HepG2 (cell line): ENCODE data around the gene CPVL. TPM values are rescaled to one million over a fixed set of nuclear protein-coding genes. Genes with fewer than 3 reads are reported as not detected.

Source experiments
- AGO2 ChIP-seq: fragments of 200-400 bp; formaldehyde crosslinking; optimal IDR thresholded peaks from 2 replicates; pipeline ENCODE3; 2017; ENCODE audit warnings: mild to moderate bottlenecking, low read depth, low read length, moderate library complexity
- AKAP8 ChIP-seq: sonication (generic); formaldehyde crosslinking; IDR thresholded peaks from 2 replicates; pipeline ENCODE4 v1.5.1; 2020; ENCODE audit warnings: mild to moderate bottlenecking, missing genetic modification reagents
- BORCS8-MEF2B ChIP-seq: sonication (generic); formaldehyde crosslinking; IDR thresholded peaks from 2 replicates; pipeline ENCODE4 v1.8.0; 2022; ENCODE audit warnings: mild to moderate bottlenecking, missing genetic modification reagents
- DNMT1 ChIP-seq: sonication (generic); formaldehyde crosslinking; IDR thresholded peaks from 2 replicates; pipeline ENCODE4 v1.5.1; 2020; ENCODE audit warnings: mild to moderate bottlenecking, missing genetic modification reagents
- MIER3 ChIP-seq: IDR thresholded peaks from 2 replicates; pipeline ENCODE4 v1.6.1; 2016; ENCODE audit warnings: missing compliant biosample characterization, borderline replicate concordance
- NCOA1 ChIP-seq: sonication (generic); formaldehyde crosslinking; IDR thresholded peaks from 2 replicates; pipeline ENCODE4 v1.9.0; 2021; ENCODE audit warnings: missing genetic modification reagents
- NFATC3 ChIP-seq: sonication (generic); formaldehyde crosslinking; IDR thresholded peaks from 2 replicates; pipeline ENCODE4 v1.5.1; 2020; ENCODE audit warnings: mild to moderate bottlenecking, missing genetic modification reagents
- ZNF496 ChIP-seq: sonication (generic); formaldehyde crosslinking; IDR thresholded peaks from 2 replicates; pipeline ENCODE4 v1.8.1; 2023; ENCODE audit warnings: mild to moderate bottlenecking, moderate library complexity, missing genetic modification reagents; ENCODE audit not compliant: insufficient replicate concordance
- ZNF644 ChIP-seq: IDR thresholded peaks from 2 replicates; pipeline ENCODE4 v1.6.1; 2016; ENCODE audit warnings: low read depth
- ZNF672 ChIP-seq: sonication (generic); formaldehyde crosslinking; IDR thresholded peaks from 2 replicates; pipeline ENCODE4 v1.8.1; 2022; ENCODE audit warnings: missing genetic modification reagents
- ZNF678 ChIP-seq: sonication (generic); formaldehyde crosslinking; IDR thresholded peaks from 2 replicates; pipeline ENCODE4 v1.4.0; 2020; ENCODE audit warnings: mild to moderate bottlenecking, missing genetic modification reagents
- ZNF780A ChIP-seq: sonication (generic); formaldehyde crosslinking; IDR thresholded peaks from 2 replicates; pipeline ENCODE4 v1.8.0; 2022; ENCODE audit warnings: mild to moderate bottlenecking, missing genetic modification reagents, moderate library complexity
- polyA plus RNA-seq, 8 experiments: library from polyadenylated mRNA; depleted of rRNA in 3 of 8; stranded (reverse) in 7 of 8; unstranded in 1 of 8; fragments of >200 nt; fragmentation: Illumina TruSeq in 4 of 8; extraction: Trizol in 4 of 8; gene quantifications; 2 replicates each; pipeline versions ENCODE4 v1.2.1 to v1.2.3, GENCODE V29; 2011 to 2016; ENCODE audit warnings: low read depth in 4 of 8, missing spikeins in 1 of 8, mixed read lengths in 1 of 8; ENCODE audit not compliant: insufficient read depth in 1 of 8
- total RNA-seq, 5 experiments: library from RNA; depleted of rRNA; stranded (reverse); fragments of >200 nt; fragmentation: Illumina TruSeq; extraction: Trizol; gene quantifications; 2 replicates each; pipeline ENCODE4 v1.2.3, GENCODE V29; 2016; ENCODE audit warnings: low read depth in 1 of 5
- TF ChIP-seq, protein P1 (sequence below): IDR thresholded peaks from 2 replicates; pipeline ENCODE4 v1.6.1; 2012; ENCODE audit warnings: low read length, improper control_type of control experiment
- TF ChIP-seq, protein P2 (sequence below): sonication (generic); formaldehyde crosslinking; IDR thresholded peaks from 2 replicates; pipeline ENCODE4 v1.8.0; 2022; ENCODE audit warnings: mild to moderate bottlenecking, missing genetic modification reagents, moderate library complexity
- TF ChIP-seq, protein P3 (sequence below): sonication (generic); formaldehyde crosslinking; IDR thresholded peaks from 2 replicates; pipeline ENCODE4 v1.4.0; 2020; ENCODE audit warnings: mild to moderate bottlenecking, missing genetic modification reagents
- TF ChIP-seq, protein P4 (sequence below): sonication (generic); formaldehyde crosslinking; IDR thresholded peaks from 2 replicates; pipeline ENCODE4 v1.5.0; 2020; ENCODE audit warnings: mild to moderate bottlenecking, missing genetic modification reagents
- TF ChIP-seq, protein P5 (sequence below): sonication (generic); formaldehyde crosslinking; conservative IDR thresholded peaks from 2 replicates; pipeline ENCODE4 v1.8.0; 2022; ENCODE audit warnings: mild to moderate bottlenecking, moderate library complexity, missing genetic modification reagents
- TF ChIP-seq, protein P6 (sequence below): sonication (generic); formaldehyde crosslinking; IDR thresholded peaks from 2 replicates; pipeline ENCODE4 v1.5.0; 2020; ENCODE audit warnings: missing genetic modification reagents

The CPVL gene
- total and polyA plus RNA-seq, 2 of the 13 experiments (the other 11 are each of a cell fraction or from before 2014, with no cell fraction given), result 59.2 to 294 TPM

DNA sequence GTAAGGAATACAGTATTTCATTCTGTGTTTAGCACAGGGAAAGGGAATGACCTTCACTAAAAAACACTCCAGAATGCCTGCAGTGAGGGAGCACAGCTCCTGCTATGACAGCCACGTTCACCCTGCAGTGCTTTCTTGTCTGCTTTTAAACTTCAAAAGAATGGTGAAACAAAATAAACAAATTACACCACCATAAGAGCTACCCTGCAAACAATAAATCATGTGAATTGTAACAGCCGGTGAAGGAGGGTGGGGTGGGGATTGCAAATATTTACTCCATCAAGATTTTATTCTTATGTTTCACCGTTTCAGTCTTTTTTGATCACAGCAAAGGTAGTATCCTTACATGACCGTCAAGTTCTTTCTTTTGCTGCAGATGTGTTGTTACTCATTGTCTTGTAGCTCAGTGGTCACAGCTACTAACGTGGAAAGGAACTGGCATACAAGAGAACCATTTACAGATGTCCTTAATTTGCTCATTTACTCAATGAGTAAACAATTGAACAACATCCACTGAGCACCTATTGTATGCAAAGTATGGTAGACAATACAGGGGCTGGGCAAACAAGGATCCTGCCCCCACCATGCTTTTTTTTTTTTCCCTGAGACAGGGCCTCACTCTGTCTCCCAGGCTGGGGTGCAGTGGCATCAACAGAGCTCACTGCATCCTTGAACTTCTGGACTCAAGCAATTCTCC, 44.2 kb upstream of the CPVL start (continued):
- TF ChIP-seq, protein P1, sequence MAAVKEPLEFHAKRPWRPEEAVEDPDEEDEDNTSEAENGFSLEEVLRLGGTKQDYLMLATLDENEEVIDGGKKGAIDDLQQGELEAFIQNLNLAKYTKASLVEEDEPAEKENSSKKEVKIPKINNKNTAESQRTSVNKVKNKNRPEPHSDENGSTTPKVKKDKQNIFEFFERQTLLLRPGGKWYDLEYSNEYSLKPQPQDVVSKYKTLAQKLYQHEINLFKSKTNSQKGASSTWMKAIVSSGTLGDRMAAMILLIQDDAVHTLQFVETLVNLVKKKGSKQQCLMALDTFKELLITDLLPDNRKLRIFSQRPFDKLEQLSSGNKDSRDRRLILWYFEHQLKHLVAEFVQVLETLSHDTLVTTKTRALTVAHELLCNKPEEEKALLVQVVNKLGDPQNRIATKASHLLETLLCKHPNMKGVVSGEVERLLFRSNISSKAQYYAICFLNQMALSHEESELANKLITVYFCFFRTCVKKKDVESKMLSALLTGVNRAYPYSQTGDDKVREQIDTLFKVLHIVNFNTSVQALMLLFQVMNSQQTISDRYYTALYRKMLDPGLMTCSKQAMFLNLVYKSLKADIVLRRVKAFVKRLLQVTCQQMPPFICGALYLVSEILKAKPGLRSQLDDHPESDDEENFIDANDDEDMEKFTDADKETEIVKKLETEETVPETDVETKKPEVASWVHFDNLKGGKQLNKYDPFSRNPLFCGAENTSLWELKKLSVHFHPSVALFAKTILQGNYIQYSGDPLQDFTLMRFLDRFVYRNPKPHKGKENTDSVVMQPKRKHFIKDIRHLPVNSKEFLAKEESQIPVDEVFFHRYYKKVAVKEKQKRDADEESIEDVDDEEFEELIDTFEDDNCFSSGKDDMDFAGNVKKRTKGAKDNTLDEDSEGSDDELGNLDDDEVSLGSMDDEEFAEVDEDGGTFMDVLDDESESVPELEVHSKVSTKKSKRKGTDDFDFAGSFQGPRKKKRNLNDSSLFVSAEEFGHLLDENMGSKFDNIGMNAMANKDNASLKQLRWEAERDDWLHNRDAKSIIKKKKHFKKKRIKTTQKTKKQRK, result no peak
- TF ChIP-seq ZNF780A (no peak), AKAP8 (CRISPR knock-in tag) (no peak), NCOA1 (CRISPR knock-in tag) (peak; percentile 85; the same call in 1 of the 2 replicates), NFATC3 (CRISPR knock-in tag) (no peak), MIER3 (CRISPR knock-in tag) (peak; percentile 91), ZNF644 (CRISPR knock-in tag) (no peak), ZNF496 (CRISPR knock-in tag) (no peak), ZNF672 (CRISPR knock-in tag) (no peak), ZNF678 (no peak), AGO2 (no peak), DNMT1 (no peak), BORCS8-MEF2B (CRISPR knock-in tag) (no peak)
- TF ChIP-seq, protein P2, sequence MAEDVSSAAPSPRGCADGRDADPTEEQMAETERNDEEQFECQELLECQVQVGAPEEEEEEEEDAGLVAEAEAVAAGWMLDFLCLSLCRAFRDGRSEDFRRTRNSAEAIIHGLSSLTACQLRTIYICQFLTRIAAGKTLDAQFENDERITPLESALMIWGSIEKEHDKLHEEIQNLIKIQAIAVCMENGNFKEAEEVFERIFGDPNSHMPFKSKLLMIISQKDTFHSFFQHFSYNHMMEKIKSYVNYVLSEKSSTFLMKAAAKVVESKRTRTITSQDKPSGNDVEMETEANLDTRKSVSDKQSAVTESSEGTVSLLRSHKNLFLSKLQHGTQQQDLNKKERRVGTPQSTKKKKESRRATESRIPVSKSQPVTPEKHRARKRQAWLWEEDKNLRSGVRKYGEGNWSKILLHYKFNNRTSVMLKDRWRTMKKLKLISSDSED (CRISPR knock-in tag), result no peak
- TF ChIP-seq, protein P3, sequence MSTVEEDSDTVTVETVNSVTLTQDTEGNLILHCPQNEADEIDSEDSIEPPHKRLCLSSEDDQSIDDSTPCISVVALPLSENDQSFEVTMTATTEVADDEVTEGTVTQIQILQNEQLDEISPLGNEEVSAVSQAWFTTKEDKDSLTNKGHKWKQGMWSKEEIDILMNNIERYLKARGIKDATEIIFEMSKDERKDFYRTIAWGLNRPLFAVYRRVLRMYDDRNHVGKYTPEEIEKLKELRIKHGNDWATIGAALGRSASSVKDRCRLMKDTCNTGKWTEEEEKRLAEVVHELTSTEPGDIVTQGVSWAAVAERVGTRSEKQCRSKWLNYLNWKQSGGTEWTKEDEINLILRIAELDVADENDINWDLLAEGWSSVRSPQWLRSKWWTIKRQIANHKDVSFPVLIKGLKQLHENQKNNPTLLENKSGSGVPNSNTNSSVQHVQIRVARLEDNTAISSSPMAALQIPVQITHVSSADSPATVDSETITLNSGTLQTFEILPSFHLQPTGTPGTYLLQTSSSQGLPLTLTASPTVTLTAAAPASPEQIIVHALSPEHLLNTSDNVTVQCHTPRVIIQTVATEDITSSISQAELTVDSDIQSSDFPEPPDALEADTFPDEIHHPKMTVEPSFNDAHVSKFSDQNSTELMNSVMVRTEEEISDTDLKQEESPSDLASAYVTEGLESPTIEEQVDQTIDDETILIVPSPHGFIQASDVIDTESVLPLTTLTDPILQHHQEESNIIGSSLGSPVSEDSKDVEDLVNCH, result no peak
- TF ChIP-seq, protein P4, sequence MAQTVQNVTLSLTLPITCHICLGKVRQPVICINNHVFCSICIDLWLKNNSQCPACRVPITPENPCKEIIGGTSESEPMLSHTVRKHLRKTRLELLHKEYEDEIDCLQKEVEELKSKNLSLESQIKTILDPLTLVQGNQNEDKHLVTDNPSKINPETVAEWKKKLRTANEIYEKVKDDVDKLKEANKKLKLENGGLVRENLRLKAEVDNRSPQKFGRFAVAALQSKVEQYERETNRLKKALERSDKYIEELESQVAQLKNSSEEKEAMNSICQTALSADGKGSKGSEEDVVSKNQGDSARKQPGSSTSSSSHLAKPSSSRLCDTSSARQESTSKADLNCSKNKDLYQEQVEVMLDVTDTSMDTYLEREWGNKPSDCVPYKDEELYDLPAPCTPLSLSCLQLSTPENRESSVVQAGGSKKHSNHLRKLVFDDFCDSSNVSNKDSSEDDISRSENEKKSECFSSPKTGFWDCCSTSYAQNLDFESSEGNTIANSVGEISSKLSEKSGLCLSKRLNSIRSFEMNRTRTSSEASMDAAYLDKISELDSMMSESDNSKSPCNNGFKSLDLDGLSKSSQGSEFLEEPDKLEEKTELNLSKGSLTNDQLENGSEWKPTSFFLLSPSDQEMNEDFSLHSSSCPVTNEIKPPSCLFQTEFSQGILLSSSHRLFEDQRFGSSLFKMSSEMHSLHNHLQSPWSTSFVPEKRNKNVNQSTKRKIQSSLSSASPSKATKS (CRISPR knock-in tag), result no peak
- TF ChIP-seq, protein P5, sequence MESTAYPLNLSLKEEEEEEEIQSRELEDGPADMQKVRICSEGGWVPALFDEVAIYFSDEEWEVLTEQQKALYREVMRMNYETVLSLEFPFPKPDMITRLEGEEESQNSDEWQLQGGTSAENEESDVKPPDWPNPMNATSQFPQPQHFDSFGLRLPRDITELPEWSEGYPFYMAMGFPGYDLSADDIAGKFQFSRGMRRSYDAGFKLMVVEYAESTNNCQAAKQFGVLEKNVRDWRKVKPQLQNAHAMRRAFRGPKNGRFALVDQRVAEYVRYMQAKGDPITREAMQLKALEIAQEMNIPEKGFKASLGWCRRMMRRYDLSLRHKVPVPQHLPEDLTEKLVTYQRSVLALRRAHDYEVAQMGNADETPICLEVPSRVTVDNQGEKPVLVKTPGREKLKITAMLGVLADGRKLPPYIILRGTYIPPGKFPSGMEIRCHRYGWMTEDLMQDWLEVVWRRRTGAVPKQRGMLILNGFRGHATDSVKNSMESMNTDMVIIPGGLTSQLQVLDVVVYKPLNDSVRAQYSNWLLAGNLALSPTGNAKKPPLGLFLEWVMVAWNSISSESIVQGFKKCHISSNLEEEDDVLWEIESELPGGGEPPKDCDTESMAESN (CRISPR knock-in tag), result no peak
- TF ChIP-seq, protein P6, sequence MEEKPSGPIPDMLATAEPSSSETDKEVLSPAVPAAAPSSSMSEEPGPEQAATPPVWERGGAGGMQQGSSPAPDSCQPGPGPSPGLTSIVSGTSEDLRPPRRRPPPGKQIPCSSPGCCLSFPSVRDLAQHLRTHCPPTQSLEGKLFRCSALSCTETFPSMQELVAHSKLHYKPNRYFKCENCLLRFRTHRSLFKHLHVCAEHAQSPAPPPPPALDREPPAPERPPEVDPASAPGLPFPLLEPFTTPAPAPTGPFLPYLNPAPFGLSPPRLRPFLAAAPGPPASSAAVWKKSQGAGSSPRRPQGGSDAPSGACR, result peak; percentile 13; the same call in 1 of the 2 replicates
